OCI-LY7 (cell line): ENCODE results near the gene FKBP2. TPM values are rescaled to one million over a fixed set of nuclear protein-coding genes. Genes with fewer than 3 reads are reported as not detected.

Experiments used
- BruUV-seq: library from RNA; stranded (reverse); fragments of 400-500 nt; replicated peaks from 2 replicates; lab custom pipeline; 2021; lab: Mats Ljungman, UMichigan
- CTCF ChIA-PET: fragments of 300-600 bp; sonication (Branson Sonifier 250); formaldehyde crosslinking; loops from one replicate; lab custom pipeline; 2022; ENCODE audit warnings: antibody characterized with exemption; ENCODE audit not compliant: unreplicated experiment; lab: Charles Lee
- POLR2A ChIA-PET: fragments of 300-600 bp; sonication (Branson Sonifier 250); formaldehyde crosslinking; loops from one replicate; lab custom pipeline; 2022; ENCODE audit warnings: antibody characterized with exemption; lab: Charles Lee
- DNase-seq: peaks from one replicate; pipeline ENCODE4 v3.0.0-alpha.2; 2015; ENCODE audit warnings: low spot score
- H2AFZ ChIP-seq: fragments of 200-600 bp; sonication (generic), shearing (Covaris generic); 2 replicates; pipeline ENCODE4 v1.6.1; 2014; ENCODE audit warnings: mild to moderate bottlenecking, antibody characterized with exemption, low read length, moderate library complexity
- H3K27ac ChIP-seq: fragments of 200-600 bp; sonication (generic); 2 replicates; pipeline ENCODE4 v1.5.1; 2014; ENCODE audit warnings: mixed run types, low read depth, mild to moderate bottlenecking, moderate library complexity, low read length, inconsistent platforms; ENCODE audit not compliant: poor library complexity, severe bottlenecking
- H3K36me3 ChIP-seq: fragments of 200-600 bp; sonication (generic); 2 replicates; pipeline ENCODE4 v1.6.1; 2014; ENCODE audit warnings: mild to moderate bottlenecking, antibody characterized with exemption, low read length, moderate library complexity, mixed read lengths; ENCODE audit not compliant: insufficient read depth
- H3K4me1 ChIP-seq: fragments of 200-600 bp; sonication (generic); 2 replicates; pipeline ENCODE4 v1.5.1; 2014; ENCODE audit warnings: mild to moderate bottlenecking, low read length; ENCODE audit not compliant: insufficient read depth, poor library complexity, severe bottlenecking
- H3K4me2 ChIP-seq: fragments of 200-600 bp; sonication (generic); 2 replicates; pipeline ENCODE4 v1.6.1; 2014; ENCODE audit warnings: mild to moderate bottlenecking, low read length
- H3K4me3 ChIP-seq: fragments of 200-600 bp; sonication (generic); 2 replicates; pipeline ENCODE4 v1.5.1; 2014; ENCODE audit warnings: mild to moderate bottlenecking, low read depth, low read length; ENCODE audit not compliant: poor library complexity, severe bottlenecking
- H3K79me2 ChIP-seq: fragments of 200-600 bp; sonication (generic); 2 replicates; pipeline ENCODE4 v1.6.1; 2016; ENCODE audit warnings: low read depth, mild to moderate bottlenecking, low read length, moderate library complexity, mixed read lengths; ENCODE audit not compliant: insufficient read depth
- H3K9me2 ChIP-seq: fragments of 200-600 bp; sonication (generic); 2 replicates; pipeline ENCODE4 v1.6.1; 2016; ENCODE audit warnings: mild to moderate bottlenecking, low read length, mixed read lengths; ENCODE audit not compliant: insufficient read depth
- H3K9me3 ChIP-seq: fragments of 200-600 bp; sonication (generic); 2 replicates; pipeline ENCODE4 v1.6.1; 2014; ENCODE audit warnings: mild to moderate bottlenecking, mixed run types, low read length, mixed read lengths
- H4K20me1 ChIP-seq: fragments of 200-600 bp; sonication (generic); 2 replicates; pipeline ENCODE4 v1.6.1; 2014; ENCODE audit warnings: mild to moderate bottlenecking, antibody characterized with exemption, low read length, moderate library complexity, mixed read lengths; ENCODE audit not compliant: insufficient read depth
- CTCF ChIP-seq: fragments of 200-600 bp; sonication (generic); conservative IDR thresholded peaks from 2 replicates; pipeline ENCODE4 v1.5.1; 2014; ENCODE audit warnings: mild to moderate bottlenecking, antibody characterized with exemption, low read length, moderate library complexity, mixed read lengths
- EZH2phosphoT487 ChIP-seq: fragments of 200-600 bp; sonication (generic); IDR thresholded peaks from 2 replicates; pipeline ENCODE4 v1.6.1; 2018; ENCODE audit warnings: low read depth, borderline replicate concordance, mild to moderate bottlenecking, mixed run types, antibody characterized with exemption, low read length, moderate library complexity, mixed read lengths
- intact Hi-C: fragments of 100-400 bp; cut with micrococcal nuclease; formaldehyde crosslinking; loops from one replicate; pipeline ENCODE4 v1.10.0; 2022; ENCODE audit not compliant: unreplicated experiment
- total RNA-seq, 2 experiments: library from RNA; depleted of rRNA in 1 of 2; stranded (reverse); fragments of >200 nt in 1 of 2; shearing (Covaris generic) in 1 of 2; gene quantifications; 2 replicates each; pipeline ENCODE4 v1.2.3, GENCODE V29; 2014 to 2022

FKBP2 gene
- total RNA-seq, 2 experiments from 2014 or later: 45.5 to 57.3 TPM

- no TSS peak for BruUV-seq
- Histone ChIP-seq H3K4me2 (peak within 1 kb of the TSS; percentile 82), H3K79me2 (no peaks in the 10 kb centered on the region; the same call in 1 of the 2 replicates), H3K9me3 (no peaks in the 10 kb centered on the region), H3K9me2 (no peaks in the 10 kb centered on the region), H4K20me1 (no peaks in the 10 kb centered on the region), H3K4me1 (peaks cover 52% of the 10 kb centered on the region), H2AFZ (peak within 1 kb of the TSS; percentile 18; the same call in 1 of the 2 replicates), H3K27ac (peak within 1 kb of the TSS; percentile 33), H3K36me3 (peaks cover 18% of the 10 kb centered on the region), H3K4me3 (peak within 1 kb of the TSS; percentile 74)
- intact Hi-C loops: no loop called here
- peak; percentile 67 for DNase-seq
- ChIA-PET POLR2A (interaction anchor here (0.6 kb wide), 1 partner anchor 77 kb away, joined by 4 read pairs; no protein-coding TSS in a partner anchor), CTCF (no interaction called here)
- no peak for TF ChIP-seq CTCF
- TF ChIP-seq EZH2phosphoT487: no peak
Observed at GRCh38 chr11:64233913-64234586, 6.8 kb upstream of the FKBP2 start, which contains the start of gene VEGFB. TSS of gene VEGFB (plus strand) at chr11:64234584. CDS start at chr11:64234834, 250 bp downstream.

- H3K27ac ChIP-seq: peak overlapping the region; percentile 33
- peak overlapping the region; percentile 74 for H3K4me3 ChIP-seq
- TF ChIP-seq CTCF: no peak
- no peak for TF ChIP-seq EZH2phosphoT487
- H3K4me1 ChIP-seq: peaks cover 52% of the 10 kb centered on the region
- peak overlapping the region; percentile 18; the same call in 1 of the 2 replicates for H2AFZ ChIP-seq
- POLR2A ChIA-PET: interaction anchor here (0.6 kb wide), 1 partner anchor 77 kb away, joined by 4 read pairs; no protein-coding TSS in a partner anchor
- H4K20me1 ChIP-seq: no peaks in the 10 kb centered on the region
- H3K79me2 ChIP-seq: no peaks in the 10 kb centered on the region; the same call in 1 of the 2 replicates
- H3K4me2 ChIP-seq: peak overlapping the region; percentile 82
- BruUV-seq: no TSS peak
- intact Hi-C loops: no loop called here
- peak; percentile 72 for DNase-seq
- CTCF ChIA-PET: no interaction called here
- no peaks in the 10 kb centered on the region for H3K9me2 ChIP-seq
- no peaks in the 10 kb centered on the region for H3K9me3 ChIP-seq
- H3K36me3 ChIP-seq: peaks cover 18% of the 10 kb centered on the region
Observed at GRCh38 chr11:64234647-64235379, 6.1 kb upstream of the FKBP2 start.
